Amniotic stem cell (primary cell): ENCODE results near the gene GUCY2F.

ENCODE experiments used
- DNase-seq: peaks from one replicate; lab custom pipeline; 2025; lab: John Stamatoyannopoulos, UW

The GUCY2F gene

GRCh38 chrX:109481986-109482385 is at the start of gene GUCY2F:
GUCY2F (minus strand) TSS chrX:109482086; CDS start chrX:109475936, 6,150 bp downstream.
- DNase-seq: no peak

- DNase-seq: no peak
These were observed 37.1 kb upstream of the GUCY2F start for GRCh38 chrX:109519001-109519400.

- no peak for DNase-seq
These were observed 29.2 kb upstream of the GUCY2F start for GRCh38 chrX:109511113-109511512.

GRCh38 chrX:109508915-109509314 is 27.0 kb upstream of the GUCY2F start:
- no peak for DNase-seq

GRCh38 chrX:109501176-109501575 is 19.3 kb upstream of the GUCY2F start:
- DNase-seq: no peak

- no peak for DNase-seq
These were observed 16.5 kb upstream of the GUCY2F start for GRCh38 chrX:109498434-109498833.

GRCh38 chrX:109489174-109489573 is 7.3 kb upstream of the GUCY2F start:
- DNase-seq: no peak

- no peak for DNase-seq
These were observed 5.8 kb upstream of the GUCY2F start for GRCh38 chrX:109487640-109488039.

- peak; percentile 47 for DNase-seq
These were observed 3.8 kb upstream of the GUCY2F start for GRCh38 chrX:109485470-109486340.

GRCh38 chrX:109484886-109485285 is 3.0 kb upstream of the GUCY2F start:
- DNase-seq: no peak

GRCh38 chrX:109475174-109475891 is 6.6 kb downstream of the GUCY2F start:
- peak; percentile 4 for DNase-seq

GRCh38 chrX:109472939-109473735 is 8.7 kb downstream of the GUCY2F start:
- peak; percentile 20 for DNase-seq

GRCh38 chrX:109464231-109464630 is 17.7 kb downstream of the GUCY2F start:
- DNase-seq: no peak

GRCh38 chrX:109463784-109464183 is 18.1 kb downstream of the GUCY2F start:
- DNase-seq: no peak

GRCh38 chrX:109448282-109448938 is 33.5 kb downstream of the GUCY2F start:
- no peak for DNase-seq

- no peak for DNase-seq
These were observed 40.6 kb downstream of the GUCY2F start for GRCh38 chrX:109441266-109441665.

GRCh38 chrX:109440475-109440874 is 41.4 kb downstream of the GUCY2F start:
- no peak for DNase-seq

GRCh38 chrX:109409181-109409580 is 72.7 kb downstream of the GUCY2F start:
- no peak for DNase-seq

GRCh38 chrX:109403922-109404321 is 78.0 kb downstream of the GUCY2F start:
- DNase-seq: no peak

GRCh38 chrX:109399831-109400230 is 82.1 kb downstream of the GUCY2F start:
- no peak for DNase-seq

GRCh38 chrX:109398833-109399232 is 83.1 kb downstream of the GUCY2F start:
- no peak for DNase-seq

- DNase-seq: no peak
These were observed 83.8 kb downstream of the GUCY2F start for GRCh38 chrX:109398061-109398460.
